ENCODE results near the gene POFUT1. TPM values are rescaled to one million over a fixed set of nuclear protein-coding genes. Genes with fewer than 3 reads are reported as not detected.
"Not testable (repeated sequence)": the region's sequence is repeated elsewhere in the genome, so short reads cannot be mapped to it uniquely, and the experiment has no call there.

Gene POFUT1
- total RNA-seq: 10 to 100 TPM; 26.5 to 27.1 TPM

- peak within 1 kb of the TSS; percentile 88 for H3K27ac Mint-ChIP-seq
- H3K27me3 Mint-ChIP-seq: no peaks in the 10 kb centered on the region
- ChIA-PET CTCF (interaction anchor here (0.6 kb wide), 1 partner anchor 146 kb away, joined by 4 read pairs; no protein-coding TSS in a partner anchor), POLR2A (interaction anchor here (0.5 kb wide), 1 partner anchor 74 kb away, joined by 3 read pairs; no protein-coding TSS in a partner anchor)
- peaks cover 77% of the 10 kb centered on the region for H3K4me1 Mint-ChIP-seq
- H3K36me3 Mint-ChIP-seq (ENCODE audit: low read depth): peaks cover 30% of the 10 kb centered on the region
- H3K4me3 Mint-ChIP-seq: peak within 1 kb of the TSS; percentile 92
- peak; percentile 88 for DNase-seq
- no peaks in the 10 kb centered on the region for H3K9me3 Mint-ChIP-seq
Observed at GRCh38 chr20:32207626-32208498, at the start of gene POFUT1, which contains the start of gene PLAGL2. Gene POFUT1 (plus strand): TSS chr20:32207880. CDS start chr20:32207942, 62 bp downstream. Gene PLAGL2 (minus strand): TSS chr20:32207743. CDS start chr20:32202178, 5,565 bp downstream.

DNA sequence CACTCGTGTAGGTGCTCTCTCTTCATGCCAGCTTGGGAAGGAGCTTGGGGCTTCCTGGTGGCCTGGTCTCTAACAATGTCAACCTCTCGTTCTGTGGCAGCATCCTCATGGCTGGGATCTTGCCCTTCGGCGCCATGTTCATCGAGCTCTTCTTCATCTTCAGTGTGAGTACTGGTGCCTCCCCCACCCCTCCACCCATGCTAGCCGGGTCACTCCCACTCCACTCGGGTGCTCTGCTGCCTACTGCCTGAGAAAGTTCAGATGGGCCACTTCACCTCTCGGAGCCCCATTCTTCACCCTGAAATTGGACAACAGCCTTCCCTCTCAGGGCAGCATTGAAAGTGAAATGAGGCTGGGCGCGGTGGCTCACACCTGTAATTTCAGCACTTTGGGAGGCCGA is 49.3 kb upstream of the POFUT1 start:
- DNase-seq: no peak
- ChIA-PET POLR2A (no interaction called here), CTCF (no interaction called here)
- H3K36me3 Mint-ChIP-seq (ENCODE audit: low read depth): peaks cover 35% of the 10 kb centered on the region
- no peaks in the 10 kb centered on the region for H3K27me3 Mint-ChIP-seq
- no peak overlapping the region for H3K27ac Mint-ChIP-seq
- H3K4me3 Mint-ChIP-seq: no peak overlapping the region
- H3K4me1 Mint-ChIP-seq: no peaks in the 10 kb centered on the region
- no peaks in the 10 kb centered on the region for H3K9me3 Mint-ChIP-seq

DNA sequence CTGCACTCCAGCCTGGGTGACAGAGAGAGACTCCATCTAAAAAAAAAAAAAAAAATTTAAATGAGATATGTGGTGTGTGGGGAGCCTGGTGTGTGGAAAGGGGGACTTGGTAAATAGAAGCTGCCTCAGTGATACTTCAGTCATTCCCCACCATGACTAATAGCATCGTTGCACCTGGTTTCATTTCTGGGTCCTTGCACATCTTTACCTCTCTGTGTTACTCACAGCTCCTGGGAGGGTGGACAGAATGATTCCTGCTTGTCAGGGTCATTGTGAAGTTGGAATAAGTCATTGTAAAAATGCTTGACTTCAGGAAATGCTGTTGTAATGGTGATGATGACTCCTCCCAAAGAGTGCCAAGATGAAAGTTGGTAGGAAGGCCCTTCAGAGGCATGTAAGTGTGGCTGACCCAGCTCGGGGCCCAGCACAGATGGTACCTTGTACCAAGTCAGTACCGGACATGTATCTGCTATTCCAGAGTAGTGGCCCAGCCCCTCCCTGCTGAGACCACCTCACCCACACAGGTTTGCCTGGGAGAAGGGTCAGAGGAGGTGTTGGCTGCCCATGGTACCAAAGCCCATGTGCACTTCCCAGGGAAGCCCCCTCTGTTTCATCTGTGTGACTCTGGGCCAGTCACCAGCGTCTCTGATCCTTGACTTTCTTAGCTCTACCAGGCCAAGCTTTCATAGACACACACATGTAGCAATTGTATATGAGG is 48.6 kb upstream of the POFUT1 start:
- Mint-ChIP-seq H3K9me3 (no peaks in the 10 kb centered on the region), H3K27me3 (no peaks in the 10 kb centered on the region), H3K4me1 (no peaks in the 10 kb centered on the region), H3K36me3 (ENCODE audit: low read depth) (peaks cover 38% of the 10 kb centered on the region), H3K27ac (no peak overlapping the region), H3K4me3 (no peak overlapping the region)
- POLR2A ChIA-PET: no interaction called here
- no peak for DNase-seq
- CTCF ChIA-PET: interaction anchor here (1.0 kb wide), 1 partner anchor 10 kb away, joined by 3 read pairs; no protein-coding TSS in a partner anchor

- no peak for DNase-seq
- Mint-ChIP-seq H3K4me1 (no peaks in the 10 kb centered on the region), H3K27ac (no peak overlapping the region), H3K36me3 (ENCODE audit: low read depth) (peaks cover 36% of the 10 kb centered on the region), H3K9me3 (no peaks in the 10 kb centered on the region), H3K4me3 (no peak overlapping the region), H3K27me3 (no peaks in the 10 kb centered on the region)
- ChIA-PET POLR2A (no interaction called here), CTCF (interaction anchor here (1.0 kb wide), 1 partner anchor 10 kb away, joined by 3 read pairs; no protein-coding TSS in a partner anchor)
Observed at GRCh38 chr20:32159766-32160221, 47.9 kb upstream of the POFUT1 start.

DNA sequence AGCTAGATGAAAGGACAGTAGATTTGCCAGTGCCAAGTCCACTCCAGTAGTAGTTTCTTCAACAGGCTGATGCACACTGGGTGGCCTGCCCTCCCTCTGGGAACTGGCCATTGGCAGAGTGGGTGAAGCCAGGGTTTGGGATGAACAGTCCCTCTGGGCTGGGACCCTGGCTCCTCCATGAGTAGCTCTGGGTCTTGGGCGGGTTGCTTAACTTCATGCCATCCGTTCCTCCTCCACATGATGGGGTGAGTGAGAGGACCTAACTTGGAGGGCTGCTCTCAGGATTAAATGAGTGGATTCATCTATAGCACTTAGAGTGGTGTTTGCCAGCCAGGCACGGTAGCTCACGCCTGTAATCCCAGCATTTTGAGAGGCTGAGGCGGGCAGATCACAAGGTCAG is 47.3 kb upstream of the POFUT1 start:
- POLR2A ChIA-PET: no interaction called here
- Mint-ChIP-seq H3K36me3 (ENCODE audit: low read depth) (peaks cover 41% of the 10 kb centered on the region), H3K27me3 (no peaks in the 10 kb centered on the region), H3K4me3 (no peak overlapping the region), H3K9me3 (no peaks in the 10 kb centered on the region), H3K4me1 (no peaks in the 10 kb centered on the region), H3K27ac (no peak overlapping the region)
- no peak for DNase-seq
- CTCF ChIA-PET: interaction anchor here (0.7 kb wide), 1 partner anchor 176 kb away, joined by 4 read pairs; no protein-coding TSS in a partner anchor

DNA sequence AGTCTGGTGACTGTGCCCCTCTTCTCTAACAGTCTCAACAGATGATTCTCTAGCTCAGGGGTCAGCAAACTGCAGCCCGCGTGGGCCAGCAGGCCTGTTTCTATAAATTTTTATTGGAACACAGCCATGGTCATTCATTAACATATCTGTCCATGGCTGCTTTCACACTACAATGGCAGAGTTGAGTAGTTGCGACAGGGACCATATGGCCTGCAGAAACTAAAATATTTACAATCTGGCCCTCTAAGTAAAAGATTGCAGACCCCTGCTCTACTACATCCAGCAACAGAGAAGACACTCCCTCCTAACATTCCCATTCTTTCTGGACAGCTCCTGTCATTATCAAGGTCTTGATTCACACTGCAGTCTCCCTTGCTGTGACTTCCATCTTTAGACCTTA is 45.3 kb upstream of the POFUT1 start:
- H3K27ac Mint-ChIP-seq: no peak overlapping the region
- H3K4me3 Mint-ChIP-seq: no peak overlapping the region
- DNase-seq: no peak
- no peaks in the 10 kb centered on the region for H3K4me1 Mint-ChIP-seq
- no peaks in the 10 kb centered on the region for H3K9me3 Mint-ChIP-seq
- H3K27me3 Mint-ChIP-seq: no peaks in the 10 kb centered on the region
- peaks cover 52% of the 10 kb centered on the region for H3K36me3 Mint-ChIP-seq (ENCODE audit: low read depth)
- ChIA-PET CTCF (no interaction called here), POLR2A (no interaction called here)

DNA sequence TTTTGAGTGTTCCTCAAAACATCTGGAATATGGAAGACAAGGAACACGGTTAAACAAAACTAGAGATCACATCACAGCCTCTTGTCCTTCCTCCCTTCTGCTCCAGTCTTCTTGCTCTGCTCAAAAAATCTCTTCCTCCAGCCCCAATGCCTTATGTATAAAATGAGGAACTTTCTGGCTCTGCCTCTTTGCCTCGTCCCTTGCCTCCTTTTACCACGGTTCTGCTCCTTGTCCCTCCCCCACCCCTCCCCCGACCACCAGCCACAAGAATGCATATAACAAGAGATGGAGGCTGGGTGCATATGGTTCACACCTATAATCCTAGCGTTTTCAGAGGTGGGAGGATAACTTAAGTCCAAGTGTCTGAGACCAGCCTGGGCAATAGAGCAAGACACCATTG is 43.7 kb upstream of the POFUT1 start:
- ChIA-PET CTCF (no interaction called here), POLR2A (no interaction called here)
- H3K27me3 Mint-ChIP-seq: no peaks in the 10 kb centered on the region
- DNase-seq: no peak
- peaks cover 41% of the 10 kb centered on the region for H3K36me3 Mint-ChIP-seq (ENCODE audit: low read depth)
- no peak overlapping the region for H3K4me3 Mint-ChIP-seq
- H3K27ac Mint-ChIP-seq: no peak overlapping the region
- no peaks in the 10 kb centered on the region for H3K4me1 Mint-ChIP-seq
- no peaks in the 10 kb centered on the region for H3K9me3 Mint-ChIP-seq

DNA sequence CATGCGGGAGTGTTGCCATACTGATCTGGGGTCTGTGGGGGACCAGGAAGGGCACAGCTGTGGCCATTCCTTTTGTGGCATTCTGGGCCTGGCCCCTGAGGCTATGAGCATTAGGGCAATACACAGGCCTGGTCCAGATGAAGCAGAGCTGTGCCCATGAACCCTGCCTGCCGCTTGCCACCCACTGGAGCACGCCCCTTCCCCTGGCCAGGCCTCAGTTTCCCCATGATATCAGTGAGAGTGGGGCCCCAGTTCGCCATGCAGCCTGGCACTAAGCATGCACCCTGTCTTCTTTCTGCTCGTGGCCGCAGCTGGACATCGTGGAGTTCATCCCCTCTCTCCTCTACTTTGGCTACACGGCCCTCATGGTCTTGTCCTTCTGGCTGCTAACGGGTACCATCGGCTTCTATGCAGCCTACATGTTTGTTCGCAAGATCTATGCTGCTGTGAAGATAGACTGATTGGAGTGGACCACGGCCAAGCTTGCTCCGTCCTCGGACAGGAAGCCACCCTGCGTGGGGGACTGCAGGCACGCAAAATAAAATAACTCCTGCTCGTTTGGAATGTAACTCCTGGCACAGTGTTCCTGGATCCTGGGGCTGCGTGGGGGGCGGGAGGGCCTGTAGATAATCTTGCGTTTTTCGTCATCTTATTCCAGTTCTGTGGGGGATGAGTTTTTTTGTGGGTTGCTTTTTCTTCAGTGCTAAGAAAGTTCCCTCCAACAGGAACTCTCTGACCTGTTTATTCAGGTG is 42.5 kb upstream of the POFUT1 start:
- CTCF ChIA-PET: no interaction called here
- Mint-ChIP-seq H3K4me1 (no peaks in the 10 kb centered on the region), H3K4me3 (no peak overlapping the region), H3K27me3 (no peaks in the 10 kb centered on the region), H3K9me3 (no peaks in the 10 kb centered on the region), H3K27ac (no peak overlapping the region), H3K36me3 (ENCODE audit: low read depth) (peaks cover 37% of the 10 kb centered on the region)
- no peak for DNase-seq
- POLR2A ChIA-PET: no interaction called here

DNA sequence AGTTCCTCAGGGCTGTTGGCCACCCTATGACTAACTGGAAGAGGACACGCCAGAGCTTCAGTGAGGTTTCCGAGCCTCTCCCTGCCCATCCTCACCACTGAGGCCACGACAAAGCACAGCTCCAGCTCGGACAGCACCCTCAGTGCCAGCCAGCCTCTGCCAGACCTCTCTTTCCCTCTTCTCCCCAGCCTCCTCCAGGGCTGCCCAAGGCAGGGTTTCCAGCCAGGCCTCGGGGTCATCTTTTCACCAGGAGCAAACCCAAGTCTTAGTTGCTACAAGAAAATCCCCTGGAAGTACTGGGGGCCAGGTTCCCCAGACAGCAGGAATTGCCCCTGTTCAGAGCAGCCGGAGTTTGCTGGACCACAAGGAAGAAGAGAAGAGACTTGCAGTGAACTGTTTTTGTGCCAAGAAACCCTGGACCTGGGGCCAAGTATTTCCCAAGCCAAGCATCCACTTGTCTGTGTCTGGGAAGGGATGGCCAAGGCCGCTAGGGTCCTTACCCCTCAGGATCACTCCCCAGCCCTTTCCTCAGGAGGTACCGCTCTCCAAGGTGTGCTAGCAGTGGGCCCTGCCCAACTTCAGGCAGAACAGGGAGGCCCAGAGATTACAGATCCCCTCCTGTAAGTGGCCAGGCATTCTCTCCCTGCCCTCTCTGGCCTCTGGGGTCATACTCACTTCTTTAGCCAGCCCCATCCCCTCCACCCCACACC is 41.7 kb upstream of the POFUT1 start:
- Mint-ChIP-seq H3K4me3 (no peak overlapping the region), H3K9me3 (no peaks in the 10 kb centered on the region), H3K27me3 (no peaks in the 10 kb centered on the region), H3K27ac (no peak overlapping the region), H3K36me3 (ENCODE audit: low read depth) (peaks cover 37% of the 10 kb centered on the region), H3K4me1 (no peaks in the 10 kb centered on the region)
- ChIA-PET CTCF (no interaction called here), POLR2A (no interaction called here)
- no peak for DNase-seq

GRCh38 chr20:32167552-32167951 is 40.1 kb upstream of the POFUT1 start:
- H3K27ac Mint-ChIP-seq: peak overlapping the region; percentile 0
- ChIA-PET CTCF (no interaction called here), POLR2A (no interaction called here)
- DNase-seq: no peak
- no peaks in the 10 kb centered on the region for H3K27me3 Mint-ChIP-seq
- peaks cover 25% of the 10 kb centered on the region for H3K36me3 Mint-ChIP-seq (ENCODE audit: low read depth)
- no peaks in the 10 kb centered on the region for H3K9me3 Mint-ChIP-seq
- no peaks in the 10 kb centered on the region for H3K4me1 Mint-ChIP-seq
- no peak overlapping the region for H3K4me3 Mint-ChIP-seq

- Mint-ChIP-seq H3K4me3 (no peak overlapping the region), H3K36me3 (ENCODE audit: low read depth) (peaks cover 23% of the 10 kb centered on the region), H3K27me3 (no peaks in the 10 kb centered on the region), H3K27ac (no peak overlapping the region), H3K4me1 (no peaks in the 10 kb centered on the region), H3K9me3 (no peaks in the 10 kb centered on the region)
- no peak for DNase-seq
- POLR2A ChIA-PET: no interaction called here
- CTCF ChIA-PET: no interaction called here
Observed at GRCh38 chr20:32168184-32168910, 39.3 kb upstream of the POFUT1 start.

GRCh38 chr20:32177696-32178095 is 30.0 kb upstream of the POFUT1 start:
- H3K27me3 Mint-ChIP-seq; H3K27ac Mint-ChIP-seq; DNase-seq; H3K9me3 Mint-ChIP-seq; H3K4me1 Mint-ChIP-seq; H3K36me3 Mint-ChIP-seq (ENCODE audit: low read depth); POLR2A ChIA-PET; H3K4me3 Mint-ChIP-seq; CTCF ChIA-PET: not testable (repeated sequence)
